ENCODE data around the gene SMPD1. TPM values are rescaled to one million over a fixed set of nuclear protein-coding genes. Genes with fewer than 3 reads are reported as not detected.

The SMPD1 gene
- total RNA-seq, result 10 to 100 TPM; 19.2 to 56.1 (median 42.4) TPM

DNA sequence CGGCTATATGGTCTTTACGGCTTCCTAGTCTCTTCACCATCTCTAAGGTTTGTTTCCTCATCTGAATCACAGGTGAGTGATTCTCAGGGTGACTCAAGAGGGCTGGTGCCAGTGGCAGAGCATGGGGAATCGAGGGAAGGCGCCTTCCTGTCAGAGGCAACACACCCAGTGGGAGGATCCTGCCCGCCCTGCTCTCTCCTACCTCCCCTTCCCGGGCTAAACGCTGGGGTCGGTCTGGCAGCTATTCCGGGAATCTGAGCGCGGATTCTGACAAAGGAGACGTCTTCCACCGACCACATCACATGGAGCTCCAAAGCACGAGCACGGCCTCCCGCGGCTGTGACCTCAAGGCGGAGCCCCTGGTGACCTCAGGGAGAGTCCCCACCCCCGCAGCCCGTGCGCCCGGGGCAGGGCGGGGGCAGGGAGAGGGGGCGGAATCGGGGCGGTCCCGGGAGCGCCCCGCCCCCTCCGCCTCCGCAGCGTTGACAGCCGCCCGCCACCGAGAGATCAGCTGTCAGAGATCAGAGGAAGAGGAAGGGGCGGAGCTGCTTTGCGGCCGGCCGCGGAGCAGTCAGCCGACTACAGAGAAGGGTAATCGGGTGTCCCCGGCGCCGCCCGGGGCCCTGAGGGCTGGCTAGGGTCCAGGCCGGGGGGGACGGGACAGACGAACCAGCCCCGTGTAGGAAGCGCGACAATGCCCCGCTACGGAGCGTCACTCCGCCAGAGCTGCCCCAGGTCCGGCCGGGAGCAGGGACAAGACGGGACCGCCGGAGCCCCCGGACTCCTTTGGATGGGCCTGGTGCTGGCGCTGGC lies at the start of gene SMPD1:
Gene SMPD1 (plus strand): TSS at position 570 of the 813 bp plus-strand sequence. CDS start 125 bp downstream, at position 695.
- intact Hi-C loops (cut with DNase I; ENCODE audit: low total_unique reads), result loop anchor here (1.0 to 10.0 kb wide), 8 partner anchors 27 to 605 kb away; partner anchors contain the start of genes APBB1, ARFIP2, ILK and MRPL17
- no peaks in the 10 kb centered on the region for H3K9me3 ChIP-seq

DNA sequence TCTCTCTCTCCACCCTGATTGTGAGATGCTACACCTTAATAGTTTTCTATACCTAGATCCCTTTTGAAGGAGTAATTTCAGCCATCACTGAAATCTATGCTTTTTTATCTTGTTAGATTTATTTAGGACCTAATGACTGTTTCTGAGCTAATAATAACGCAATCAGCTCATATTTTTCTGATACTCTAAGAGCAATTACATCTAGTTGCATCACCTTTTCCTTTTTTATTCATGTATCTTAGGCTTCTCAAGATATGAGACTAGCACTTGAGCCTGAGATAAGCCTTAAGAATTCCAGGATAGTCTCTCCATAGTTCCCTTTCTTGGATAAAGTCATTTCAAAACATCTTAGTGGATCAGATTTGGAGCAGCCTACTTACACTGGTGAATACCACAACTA lies 44.9 kb upstream of the SMPD1 start:
- H3K27ac ChIP-seq, result no peak overlapping the region
- peaks cover 0 to 3% of the 10 kb centered on the region in 2 donors for H3K4me1 ChIP-seq
- DNase-seq, result no peak
- no peaks in the 10 kb centered on the region for H3K27me3 ChIP-seq
- intact Hi-C loops (cut with DNase I; ENCODE audit: low total_unique reads) (no loop called here), in situ Hi-C loops (cut with MboI; ENCODE audit: low sequenced_read_pairs in 4 of 4) (no loop called here)
- no peak overlapping the region for H3K4me3 ChIP-seq
- TF ChIP-seq POLR2A (IDR thresholded peaks at IDR 0.05), result no peak
- TF ChIP-seq, protein P1, sequence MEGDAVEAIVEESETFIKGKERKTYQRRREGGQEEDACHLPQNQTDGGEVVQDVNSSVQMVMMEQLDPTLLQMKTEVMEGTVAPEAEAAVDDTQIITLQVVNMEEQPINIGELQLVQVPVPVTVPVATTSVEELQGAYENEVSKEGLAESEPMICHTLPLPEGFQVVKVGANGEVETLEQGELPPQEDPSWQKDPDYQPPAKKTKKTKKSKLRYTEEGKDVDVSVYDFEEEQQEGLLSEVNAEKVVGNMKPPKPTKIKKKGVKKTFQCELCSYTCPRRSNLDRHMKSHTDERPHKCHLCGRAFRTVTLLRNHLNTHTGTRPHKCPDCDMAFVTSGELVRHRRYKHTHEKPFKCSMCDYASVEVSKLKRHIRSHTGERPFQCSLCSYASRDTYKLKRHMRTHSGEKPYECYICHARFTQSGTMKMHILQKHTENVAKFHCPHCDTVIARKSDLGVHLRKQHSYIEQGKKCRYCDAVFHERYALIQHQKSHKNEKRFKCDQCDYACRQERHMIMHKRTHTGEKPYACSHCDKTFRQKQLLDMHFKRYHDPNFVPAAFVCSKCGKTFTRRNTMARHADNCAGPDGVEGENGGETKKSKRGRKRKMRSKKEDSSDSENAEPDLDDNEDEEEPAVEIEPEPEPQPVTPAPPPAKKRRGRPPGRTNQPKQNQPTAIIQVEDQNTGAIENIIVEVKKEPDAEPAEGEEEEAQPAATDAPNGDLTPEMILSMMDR (IDR thresholded peaks at IDR 0.05 in 4 of 5, conservative IDR thresholded peaks at IDR 0.05 in 1 of 5), result no peak
- no peaks in the 10 kb centered on the region for H3K36me3 ChIP-seq
- H3K9me3 ChIP-seq, result no peaks in the 10 kb centered on the region
- ATAC-seq, result no peak

More for the DNA sequence above, at the start of gene SMPD1:
- TF ChIP-seq, protein P1 (IDR thresholded peaks at IDR 0.05 in 4 of 5, conservative IDR thresholded peaks at IDR 0.05 in 1 of 5), result peak in 1 of 5 experiments; percentile 7
- TF ChIP-seq POLR2A (IDR thresholded peaks at IDR 0.05), result peak; percentile 89 to 92
- no peaks in the 10 kb centered on the region for H3K27me3 ChIP-seq
- H3K27ac ChIP-seq, result peak within 1 kb of the TSS; percentile 90 to 97 (median 92)
- peaks cover 16 to 17% of the 10 kb centered on the region in 2 donors for H3K4me1 ChIP-seq
- H3K4me3 ChIP-seq, result peak within 1 kb of the TSS; percentile 77 to 92 (median 86)
- peaks cover 0 to 23% of the 10 kb centered on the region in 2 donors for H3K36me3 ChIP-seq
- ATAC-seq (peak; percentile 89 to 93), DNase-seq (peak; percentile 90 to 95)
- in situ Hi-C loops (cut with MboI; ENCODE audit: low sequenced_read_pairs in 4 of 4), result loop anchor here in 1 of 4 donors (10.0 kb wide), 1 partner anchor 115 kb away; no protein-coding TSS in a partner anchor

DNA sequence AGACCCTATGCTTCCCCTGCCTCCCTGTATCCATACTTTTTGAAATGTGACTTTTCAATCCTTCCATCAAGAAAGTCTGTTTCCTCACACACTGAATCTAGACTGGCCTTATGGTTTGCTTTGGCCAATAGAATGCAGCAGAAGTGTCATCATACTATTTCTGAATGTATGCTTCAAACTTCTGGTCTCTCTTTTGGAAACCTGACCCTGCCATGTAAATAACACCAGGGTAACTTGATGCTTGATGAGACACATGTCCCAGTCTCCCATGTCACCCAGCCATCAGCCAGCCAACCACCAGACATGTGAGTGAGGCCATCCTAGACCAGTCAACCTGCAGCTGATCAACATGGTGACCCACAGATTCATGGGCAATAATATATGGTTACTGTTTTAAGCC lies 40.2 kb upstream of the SMPD1 start:
- Histone ChIP-seq H3K4me3 (no peak overlapping the region), H3K4me1 (peaks cover 0 to 3% of the 10 kb centered on the region in 2 donors), H3K9me3 (no peaks in the 10 kb centered on the region), H3K36me3 (no peaks in the 10 kb centered on the region), H3K27ac (peak overlapping the region in 1 of 4 donors; percentile 32), H3K27me3 (no peaks in the 10 kb centered on the region)
- intact Hi-C loops (cut with DNase I; ENCODE audit: low total_unique reads) (loop anchor here (5.0 kb wide), 2 partner anchors 873 to 1228 kb away; no protein-coding TSS in a partner anchor), in situ Hi-C loops (cut with MboI; ENCODE audit: low sequenced_read_pairs in 4 of 4) (loop anchor here (5.0 to 25.0 kb wide), 6 partner anchors 55 to 338 kb away; partner anchors contain the start of genes CNGA4 (in 1 of the 4), FHIP1B (in 1 of the 4) and OR56A4 (in 1 of the 4))
- peak in 1 of 2 donors; percentile 34 for DNase-seq
- no peak for TF ChIP-seq POLR2A (IDR thresholded peaks at IDR 0.05)
- TF ChIP-seq, protein P1 (IDR thresholded peaks at IDR 0.05 in 4 of 5, conservative IDR thresholded peaks at IDR 0.05 in 1 of 5), result no peak
- peak in 1 of 2 donors; percentile 98 for ATAC-seq

DNA sequence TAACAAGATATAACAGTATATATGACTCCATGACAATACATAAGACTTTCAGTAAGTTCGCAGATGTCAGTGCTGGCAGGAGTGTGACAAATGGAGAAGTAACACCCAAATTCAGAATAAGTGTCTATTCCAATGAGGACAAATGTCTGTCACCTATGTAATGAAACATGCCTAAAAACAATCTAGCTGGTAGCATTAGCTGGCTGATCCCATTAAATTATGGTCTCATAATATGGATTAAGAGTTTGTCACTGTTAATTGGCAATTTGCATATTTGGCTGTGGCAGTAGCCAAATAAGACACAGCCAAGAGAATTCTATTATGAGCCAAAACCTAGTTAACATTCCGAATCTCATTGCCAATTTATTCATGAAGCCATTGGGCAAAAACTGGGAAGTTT lies 39.8 kb upstream of the SMPD1 start:
- intact Hi-C loops (cut with DNase I; ENCODE audit: low total_unique reads) (loop anchor here (5.0 kb wide), 2 partner anchors 873 to 1228 kb away; no protein-coding TSS in a partner anchor), in situ Hi-C loops (cut with MboI; ENCODE audit: low sequenced_read_pairs in 4 of 4) (loop anchor here (5.0 to 25.0 kb wide), 6 partner anchors 56 to 338 kb away; partner anchors contain the start of genes CNGA4 (in 1 of the 4), FHIP1B (in 1 of the 4) and OR56A4 (in 1 of the 4))
- Histone ChIP-seq H3K27ac (no peak overlapping the region), H3K4me1 (peaks cover 0 to 3% of the 10 kb centered on the region in 2 donors), H3K36me3 (no peaks in the 10 kb centered on the region), H3K27me3 (no peaks in the 10 kb centered on the region), H3K4me3 (no peak overlapping the region), H3K9me3 (no peaks in the 10 kb centered on the region)
- DNase-seq (no peak), ATAC-seq (no peak)
- TF ChIP-seq POLR2A (IDR thresholded peaks at IDR 0.05), result no peak
- TF ChIP-seq, protein P1 (IDR thresholded peaks at IDR 0.05 in 4 of 5, conservative IDR thresholded peaks at IDR 0.05 in 1 of 5), result no peak
